GM20000 (cell line): Measurements from ENCODE around the gene ALDH4A1.

ENCODE experiments used
- DNase-seq: peaks from one replicate; pipeline ENCODE4 v3.0.0; 2012; ENCODE audit warnings: low spot score
- CTCF ChIP-seq: IDR thresholded peaks from 2 replicates; pipeline ENCODE4 v1.5.1; 2012; ENCODE audit warnings: mild to moderate bottlenecking, control low read depth; ENCODE audit errors: extremely low read depth, missing control alignments

Gene ALDH4A1

GRCh38 chr1:18943162-18943561 lies 40.8 kb upstream of the ALDH4A1 start:
- no peak for DNase-seq
- no peak for TF ChIP-seq CTCF

GRCh38 chr1:18942340-18942739 lies 40.0 kb upstream of the ALDH4A1 start:
- TF ChIP-seq CTCF: no peak
- DNase-seq: no peak

GRCh38 chr1:18941221-18942141 lies 39.1 kb upstream of the ALDH4A1 start:
- DNase-seq: no peak
- no peak for TF ChIP-seq CTCF

- no peak for TF ChIP-seq CTCF
These were observed 38.1 kb upstream of the ALDH4A1 start for GRCh38 chr1:18940303-18941020.

GRCh38 chr1:18939398-18940302 lies 37.3 kb upstream of the ALDH4A1 start:
- no peak for TF ChIP-seq CTCF
- DNase-seq: no peak

More at GRCh38 chr1:18940303-18941020, 38.1 kb upstream of the ALDH4A1 start:
- no peak for DNase-seq

GRCh38 chr1:18938707-18939070 lies 36.3 kb upstream of the ALDH4A1 start:
- DNase-seq: no peak
- no peak for TF ChIP-seq CTCF
